ENCODE measurements around the gene CERS4. TPM values are rescaled to one million over a fixed set of nuclear protein-coding genes. Genes with fewer than 3 reads are reported as not detected.
"Not testable (repeated sequence)": the region's sequence is repeated elsewhere in the genome, so short reads cannot be mapped to it uniquely, and the experiment has no call there.

CERS4 gene
- total RNA-seq, 1 experiment from 2014 or later: not detected

DNA sequence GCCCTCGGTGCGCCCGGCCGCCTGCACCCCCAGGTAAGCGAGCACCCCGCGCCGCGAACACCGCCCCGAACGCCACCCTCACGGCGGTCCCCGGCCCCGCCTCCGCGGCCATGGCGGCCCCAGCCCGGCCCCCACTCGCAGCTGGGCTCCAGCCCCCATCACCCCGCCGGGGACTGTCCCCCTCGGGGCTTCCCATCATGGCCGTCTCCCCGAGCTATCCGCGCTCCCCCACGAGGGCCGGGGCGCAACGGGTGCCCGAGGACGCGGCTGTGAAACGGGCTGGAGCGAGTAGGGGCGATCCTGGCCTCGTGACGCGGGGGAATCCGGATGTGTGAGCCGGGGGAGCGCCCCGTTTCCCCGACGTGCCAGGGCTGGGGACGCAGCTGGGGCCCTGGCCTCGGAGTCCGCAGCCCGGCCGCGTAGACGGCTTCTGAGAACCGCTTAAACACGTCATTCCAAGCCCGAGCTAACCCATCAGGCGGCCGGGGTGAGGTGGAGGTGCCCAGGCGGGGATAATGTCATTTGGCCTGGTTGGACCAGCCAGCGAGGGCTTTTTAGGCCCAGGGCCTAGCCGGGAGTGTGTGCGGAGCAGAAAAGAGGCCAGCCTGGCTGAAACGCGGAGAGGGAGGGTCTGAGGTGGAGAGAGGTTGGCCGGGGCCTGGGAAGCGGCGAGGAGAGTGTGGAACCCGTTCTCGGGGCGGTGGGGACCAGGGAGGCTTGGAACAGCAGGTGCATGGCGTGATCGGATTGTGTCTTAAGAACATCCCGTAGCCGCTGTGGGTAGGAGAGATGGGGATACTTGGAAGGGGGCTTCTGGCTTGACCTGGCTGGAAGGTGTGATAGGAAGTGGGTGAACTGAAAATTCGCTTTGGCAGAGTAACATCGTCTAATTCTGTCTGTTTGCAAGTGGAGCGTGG is 550 bp downstream of the CERS4 start:
- DNase-seq (ENCODE audit: low spot score): no peak

DNA sequence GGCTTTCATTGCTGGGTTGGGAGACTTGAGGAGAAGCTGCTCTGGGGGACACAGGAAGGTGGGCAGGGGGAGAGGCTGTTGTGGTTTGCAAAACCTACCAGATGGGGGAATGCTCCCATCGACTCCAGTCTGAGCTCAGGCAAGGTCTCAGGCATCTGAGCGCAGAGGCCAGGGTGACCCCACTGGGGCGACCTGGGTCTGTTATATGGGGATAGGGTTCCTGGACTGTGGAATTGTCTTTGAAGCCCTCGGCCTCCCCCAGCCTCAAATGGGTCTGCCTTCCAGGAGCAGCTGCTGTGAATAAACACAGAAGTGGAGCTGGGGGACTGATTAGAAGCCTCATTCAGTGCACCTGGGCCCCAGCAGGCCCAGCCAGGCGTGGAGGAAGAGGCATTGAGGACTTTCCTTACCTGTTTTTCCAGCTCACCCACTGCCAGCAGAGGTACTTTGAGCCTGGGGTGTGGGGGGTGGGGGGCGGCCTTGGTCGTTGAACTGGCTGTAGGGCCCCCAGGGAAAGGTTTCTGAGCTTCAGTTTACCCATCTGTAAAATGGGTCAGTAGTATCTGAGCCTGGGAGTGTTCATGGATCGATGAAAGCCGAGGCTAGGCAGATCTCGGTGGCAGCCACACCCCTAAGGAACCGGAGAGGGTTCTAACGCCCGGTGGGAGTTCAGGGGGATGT is 1.4 kb downstream of the CERS4 start:
- DNase-seq (ENCODE audit: low spot score): no peak

DNA sequence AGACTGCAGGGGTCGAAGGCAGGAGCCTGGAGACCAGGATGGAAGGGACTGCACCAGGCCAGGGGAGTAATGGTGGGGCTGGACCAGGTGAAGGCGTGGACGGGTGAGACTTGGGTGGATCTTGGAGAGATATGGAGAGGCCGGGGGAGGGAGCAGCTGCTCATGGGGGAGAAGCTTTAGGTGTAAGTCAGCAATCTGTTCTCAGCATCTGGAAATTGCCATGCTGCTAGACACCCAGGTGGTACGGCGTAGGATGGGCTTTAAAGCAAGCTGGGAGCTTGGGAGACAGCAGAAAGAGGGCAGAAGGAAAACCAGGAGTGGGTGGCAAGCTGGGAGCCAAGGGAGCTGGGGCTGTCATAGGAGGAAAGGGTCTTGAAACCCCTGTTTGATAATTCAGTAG is 3.0 kb downstream of the CERS4 start:
- DNase-seq (ENCODE audit: low spot score): no peak

DNA sequence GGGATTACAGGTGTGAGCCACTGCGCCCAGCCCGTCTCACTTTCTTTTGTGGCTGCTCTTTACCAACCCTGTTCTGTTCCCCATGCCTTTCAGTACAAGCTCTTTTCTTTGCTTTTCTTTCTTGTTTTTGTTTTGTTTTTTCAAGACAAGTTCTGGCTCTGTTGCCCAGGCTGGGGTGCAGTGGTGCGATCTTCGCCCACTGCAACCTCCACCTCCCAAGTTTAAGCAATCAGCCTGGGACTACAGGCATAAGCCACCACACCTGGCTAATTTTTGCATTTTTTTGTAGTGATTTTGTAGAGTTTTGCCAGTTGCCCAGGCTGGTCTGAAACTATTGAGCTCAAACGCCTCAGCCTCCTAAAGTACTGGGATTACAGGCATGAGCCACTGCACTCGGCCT is 3.7 kb downstream of the CERS4 start:
- no peak for DNase-seq (ENCODE audit: low spot score)

DNA sequence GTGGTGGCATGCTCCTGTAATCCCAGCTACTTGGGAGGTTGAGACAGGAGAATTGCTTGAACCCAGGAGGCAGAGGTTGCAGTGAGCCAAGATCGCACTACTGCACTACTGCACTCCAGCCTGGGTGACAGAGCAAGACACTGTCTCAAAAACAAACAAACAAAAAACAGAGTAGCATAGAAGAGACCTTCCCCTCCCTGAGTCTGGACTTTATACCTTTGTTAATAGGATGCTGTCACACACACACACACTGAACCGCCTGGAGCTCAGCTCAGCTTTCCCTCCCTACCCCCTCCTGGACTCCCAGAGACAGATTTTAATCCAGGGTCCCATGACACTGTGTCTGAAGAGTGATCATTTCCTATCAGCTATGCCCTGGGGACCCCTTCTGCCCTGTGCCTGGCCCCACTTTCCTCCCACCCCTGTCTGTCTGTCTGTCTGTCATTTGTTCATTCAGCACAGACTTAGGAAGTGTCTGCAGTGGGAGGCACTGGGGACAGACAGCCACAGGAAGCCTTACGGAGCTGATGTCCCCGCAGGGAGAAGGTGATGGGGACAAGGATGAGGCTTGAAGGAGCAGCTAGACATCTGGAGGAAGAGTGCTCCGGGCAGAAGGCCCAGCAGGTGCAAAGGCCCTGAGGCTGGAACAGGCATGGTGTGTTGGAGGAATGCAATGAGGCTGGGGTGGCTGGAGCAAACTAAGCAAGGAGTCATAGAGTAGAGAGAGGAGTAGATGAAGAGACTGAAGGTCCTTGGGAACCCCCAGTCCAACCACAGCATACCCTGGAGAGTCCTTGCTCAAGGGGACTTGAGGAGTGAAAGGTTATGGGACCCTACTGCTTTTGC is 4.9 kb downstream of the CERS4 start:
- no peak for DNase-seq (ENCODE audit: low spot score)

DNA sequence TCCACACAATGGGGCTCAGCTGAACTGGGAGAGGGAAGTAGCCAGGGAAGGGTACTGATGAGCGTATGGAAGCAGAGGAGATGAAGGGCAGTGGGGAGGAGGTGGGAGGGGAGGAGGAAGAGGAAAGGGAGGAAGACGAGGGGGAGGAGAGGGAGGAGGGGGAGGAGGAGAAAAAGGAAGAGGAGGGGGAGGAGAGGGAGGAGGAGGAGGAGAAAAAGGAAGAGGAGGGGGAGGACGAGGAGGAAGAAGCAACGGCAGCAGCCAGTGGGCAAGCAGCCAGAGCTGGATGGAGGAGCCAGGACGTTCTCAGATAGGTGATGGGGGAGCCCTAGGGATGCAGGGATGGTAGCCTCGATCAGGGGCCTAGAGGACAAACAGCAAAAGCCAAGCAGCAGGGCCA is 5.6 kb downstream of the CERS4 start:
- DNase-seq (ENCODE audit: low spot score): no peak

DNA sequence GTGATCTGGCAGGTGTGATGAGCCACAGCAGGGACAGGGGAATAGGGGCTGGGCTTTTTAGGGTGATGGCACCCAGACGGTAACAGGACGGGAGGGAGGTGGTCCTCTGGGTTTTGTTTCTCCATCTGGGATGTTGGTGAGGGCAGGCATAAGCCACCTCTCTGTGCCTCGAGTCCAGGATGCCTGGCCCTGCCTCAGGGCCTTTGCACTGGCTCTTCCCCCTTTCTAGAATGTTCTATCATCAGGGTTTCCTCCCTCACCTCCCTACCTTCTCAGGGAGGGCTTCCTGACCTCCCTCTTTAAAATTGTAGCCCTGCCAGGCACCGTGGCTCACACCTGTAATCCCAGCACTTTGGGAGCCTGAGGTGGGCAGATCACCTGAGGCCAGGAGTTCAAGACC is 6.6 kb downstream of the CERS4 start:
- DNase-seq (ENCODE audit: low spot score): no peak

DNA sequence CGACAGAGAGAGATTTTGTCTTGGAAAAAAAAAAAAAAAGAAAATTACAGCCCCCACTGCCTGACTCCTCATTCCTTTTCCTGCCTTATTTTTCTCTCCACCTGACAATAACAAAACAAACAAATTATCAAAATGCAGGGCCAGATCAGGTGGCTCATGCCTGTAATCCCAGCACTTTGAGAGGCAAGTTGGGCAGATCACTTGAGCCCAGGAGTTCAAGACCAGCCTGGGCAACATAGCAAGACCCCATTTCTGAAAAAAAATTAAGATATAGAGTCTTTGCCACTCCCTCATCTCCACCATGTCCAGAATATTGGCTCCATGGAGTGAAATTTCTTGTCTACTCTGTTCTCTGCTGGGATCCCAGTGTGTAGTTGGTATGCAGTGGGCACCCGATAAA is 7.2 kb downstream of the CERS4 start:
- no peak for DNase-seq (ENCODE audit: low spot score)

DNA sequence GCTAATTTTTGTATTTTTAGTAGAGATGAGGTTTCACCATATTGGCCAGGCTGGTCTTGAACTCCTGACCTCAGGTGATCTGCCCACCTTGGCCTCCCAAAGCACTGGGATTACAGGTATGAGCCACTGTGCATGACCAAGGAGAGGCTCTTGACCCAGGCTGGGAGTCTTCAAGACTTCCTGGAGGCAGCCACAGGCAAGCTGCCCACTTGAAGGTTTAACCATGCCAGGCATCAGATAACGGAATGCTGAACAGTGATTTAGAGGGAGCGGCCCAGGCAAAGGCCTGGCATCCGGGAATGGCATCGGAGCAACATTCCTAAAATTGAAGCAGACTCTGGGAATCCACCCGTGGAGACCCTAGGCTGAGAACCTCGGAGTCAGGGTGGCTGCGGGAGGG is 9.0 kb downstream of the CERS4 start:
- DNase-seq (ENCODE audit: low spot score): not testable (repeated sequence)

DNA sequence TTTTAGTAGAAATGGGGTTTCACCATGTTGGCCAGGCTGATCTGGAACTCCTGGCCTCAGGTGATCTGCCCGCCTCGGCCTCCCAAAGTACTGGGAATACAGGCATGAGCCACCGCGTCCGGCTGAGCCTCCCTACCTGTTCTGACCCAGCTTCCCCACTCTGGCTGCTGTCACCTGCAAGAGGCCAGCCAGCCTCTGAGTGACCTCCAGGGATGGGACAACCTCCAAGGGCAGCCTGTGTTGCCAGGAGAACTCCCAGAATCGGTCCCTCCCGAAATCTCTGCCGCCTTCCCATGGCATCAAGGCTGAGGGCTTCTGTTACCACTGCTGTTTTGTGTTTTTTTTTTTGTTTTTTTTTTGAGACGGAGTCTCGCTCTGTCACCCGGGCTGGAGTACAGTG is 11.3 kb downstream of the CERS4 start:
- no peak for DNase-seq (ENCODE audit: low spot score)

DNA sequence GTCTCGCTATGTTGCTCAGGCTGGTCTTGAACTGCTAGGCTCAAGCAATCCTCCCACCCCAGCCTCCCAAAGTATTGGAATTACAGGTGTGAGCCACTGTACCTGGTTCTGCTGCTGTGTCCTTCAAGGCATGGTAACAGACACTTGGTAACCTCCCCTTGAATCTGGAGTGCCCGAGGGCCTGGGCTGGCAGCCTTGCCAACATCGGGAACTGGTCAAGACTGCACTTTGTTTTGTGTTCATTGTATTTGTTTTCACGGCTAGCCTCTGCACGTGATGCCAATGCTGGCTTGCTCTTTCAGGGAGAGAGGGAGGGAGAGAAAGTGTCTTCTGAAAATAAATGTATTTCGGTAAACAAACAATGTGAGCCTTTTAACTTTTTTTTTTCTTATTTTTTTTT is 12.0 kb downstream of the CERS4 start:
- DNase-seq (ENCODE audit: low spot score): no peak

DNA sequence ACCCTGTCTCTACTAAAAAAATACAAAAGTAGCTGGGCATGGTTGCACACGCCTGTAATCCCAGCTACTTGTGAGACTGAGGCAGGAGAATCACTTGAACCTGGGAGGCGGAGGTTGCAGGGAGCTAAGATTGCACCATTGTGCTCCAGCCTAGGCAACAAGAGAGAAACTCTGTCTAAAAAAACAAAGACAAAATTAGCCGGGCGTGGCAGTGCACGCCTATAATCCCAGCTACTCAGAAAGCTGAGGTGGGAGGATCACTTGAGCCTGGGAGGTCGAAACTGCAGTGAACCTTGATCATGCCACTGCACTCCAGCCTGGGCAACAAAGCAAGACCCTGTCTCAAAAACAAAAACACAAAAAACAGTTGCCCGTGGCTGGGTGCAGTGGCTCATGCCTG is 14.3 kb downstream of the CERS4 start:
- DNase-seq (ENCODE audit: low spot score): not testable (repeated sequence)

DNA sequence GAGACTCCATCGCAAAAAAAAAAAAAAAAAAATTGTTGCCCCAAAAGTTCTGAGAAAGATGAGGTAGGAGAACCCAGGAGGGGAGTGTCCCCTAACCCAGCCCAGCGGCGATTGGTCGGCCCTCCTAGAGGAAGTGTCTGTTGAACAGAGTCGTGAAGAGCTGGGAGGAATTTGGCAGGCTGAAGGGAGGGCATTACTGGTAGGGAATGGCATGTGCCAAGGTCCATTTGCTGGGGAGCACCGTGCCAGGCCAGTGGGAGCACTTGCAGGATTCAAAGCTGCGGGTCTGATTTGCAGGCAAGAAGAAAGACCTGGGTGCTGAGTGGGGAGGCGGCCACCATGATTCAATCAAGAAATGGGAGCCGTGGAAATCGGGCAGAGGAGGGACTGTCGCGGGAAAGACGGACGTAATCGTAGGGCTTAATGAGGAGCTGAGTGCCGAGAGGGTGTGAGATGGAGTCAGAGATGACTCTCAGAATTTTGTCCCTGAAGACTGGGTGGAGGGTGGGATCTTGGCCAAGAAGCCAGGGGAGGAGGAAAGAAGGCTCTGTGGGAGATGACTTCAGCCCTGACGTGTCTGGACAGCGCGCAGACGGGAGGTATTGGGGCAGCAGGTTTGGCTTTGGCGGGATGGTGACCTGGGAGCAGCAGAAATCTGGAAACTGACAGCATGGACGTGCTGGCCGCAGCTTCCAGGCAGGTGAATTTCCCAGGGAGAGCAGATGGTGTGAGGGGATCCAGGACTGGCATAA is 15.4 kb downstream of the CERS4 start:
- no peak for DNase-seq (ENCODE audit: low spot score)

DNA sequence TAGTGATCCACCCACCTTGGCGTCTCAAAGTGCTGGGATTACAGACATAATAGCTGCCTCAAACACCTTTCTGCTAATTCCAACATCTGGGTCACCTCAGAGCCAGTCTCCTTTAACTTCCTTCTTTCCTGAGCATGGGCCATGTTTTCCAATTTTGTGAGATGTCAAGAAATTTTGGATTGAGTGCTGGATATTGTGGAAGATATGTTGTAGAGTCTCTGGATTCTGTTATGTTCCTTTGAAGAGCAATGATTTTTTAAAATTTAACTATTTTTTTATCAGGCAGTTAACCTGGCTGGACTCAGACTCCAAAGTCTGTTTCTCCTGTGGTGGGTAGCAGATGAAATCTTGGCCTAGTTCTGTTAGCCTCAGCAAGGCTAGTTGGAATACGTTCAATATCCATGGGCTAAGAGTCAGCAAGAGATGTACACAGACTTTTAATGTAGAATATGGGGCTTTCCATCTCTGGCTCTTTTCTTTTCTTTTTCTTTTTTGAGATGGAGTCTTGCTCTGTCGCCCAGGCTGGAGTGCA is 22.0 kb downstream of the CERS4 start:
- DNase-seq (ENCODE audit: low spot score): no peak

DNA sequence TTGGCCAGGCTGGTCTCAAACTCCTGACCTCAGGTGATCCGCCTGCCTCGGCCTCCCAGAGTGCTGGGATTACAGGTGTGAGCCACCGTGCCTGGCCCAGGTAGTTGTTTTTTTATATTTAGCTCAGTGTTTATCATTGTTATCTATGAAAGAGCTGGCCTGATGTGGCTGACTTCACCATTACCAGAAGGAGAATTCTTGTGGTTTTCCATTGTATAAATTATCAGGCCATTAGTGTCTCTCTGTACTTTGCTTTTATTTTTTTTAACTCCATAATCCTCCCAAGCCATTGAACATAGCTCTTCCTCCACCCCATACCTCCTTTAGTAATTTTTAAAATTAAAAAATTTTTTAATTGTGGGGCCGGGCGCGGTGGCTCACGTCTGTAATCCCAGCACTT is 24.2 kb downstream of the CERS4 start:
- DNase-seq (ENCODE audit: low spot score): no peak

DNA sequence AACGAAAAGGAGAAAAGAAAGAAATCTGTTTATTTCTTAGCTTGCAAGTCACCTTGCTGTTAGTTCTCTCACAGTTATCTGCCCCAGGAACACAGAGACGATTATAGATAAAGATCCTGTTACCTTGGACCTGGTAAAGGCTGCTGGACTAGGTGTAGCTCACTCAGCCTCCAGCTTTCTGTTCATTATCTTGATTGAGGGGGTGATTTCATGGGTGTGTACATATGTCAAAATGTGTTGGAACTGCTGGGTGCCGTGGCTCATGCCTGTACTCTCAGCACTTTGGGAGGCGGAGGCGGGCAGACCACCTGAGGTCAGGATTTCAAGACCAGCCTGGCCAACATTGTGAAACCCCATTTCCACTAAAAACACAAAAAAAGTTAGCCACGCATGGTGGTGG is 27.9 kb downstream of the CERS4 start:
- no peak for DNase-seq (ENCODE audit: low spot score)

DNA sequence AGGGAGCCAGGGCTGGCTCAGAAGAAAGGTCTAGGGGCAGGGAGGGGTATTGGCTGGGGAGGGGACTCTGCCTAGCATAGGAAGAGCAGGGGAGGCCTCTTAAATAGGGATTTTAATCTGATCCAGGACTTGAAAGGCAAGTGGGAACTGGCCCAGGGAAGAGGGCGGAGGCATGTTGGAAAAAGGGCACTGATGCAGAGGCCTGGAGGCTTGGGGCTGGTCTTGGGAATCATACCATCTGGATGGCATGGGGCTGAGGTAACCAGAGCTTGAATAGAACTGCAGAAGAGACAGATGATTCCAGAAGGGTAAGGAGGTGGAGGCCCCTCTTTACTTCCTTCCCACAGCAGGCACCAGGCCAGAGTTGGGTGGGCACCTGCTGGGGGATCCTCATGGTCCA is 29.1 kb downstream of the CERS4 start:
- no peak for DNase-seq (ENCODE audit: low spot score)

DNA sequence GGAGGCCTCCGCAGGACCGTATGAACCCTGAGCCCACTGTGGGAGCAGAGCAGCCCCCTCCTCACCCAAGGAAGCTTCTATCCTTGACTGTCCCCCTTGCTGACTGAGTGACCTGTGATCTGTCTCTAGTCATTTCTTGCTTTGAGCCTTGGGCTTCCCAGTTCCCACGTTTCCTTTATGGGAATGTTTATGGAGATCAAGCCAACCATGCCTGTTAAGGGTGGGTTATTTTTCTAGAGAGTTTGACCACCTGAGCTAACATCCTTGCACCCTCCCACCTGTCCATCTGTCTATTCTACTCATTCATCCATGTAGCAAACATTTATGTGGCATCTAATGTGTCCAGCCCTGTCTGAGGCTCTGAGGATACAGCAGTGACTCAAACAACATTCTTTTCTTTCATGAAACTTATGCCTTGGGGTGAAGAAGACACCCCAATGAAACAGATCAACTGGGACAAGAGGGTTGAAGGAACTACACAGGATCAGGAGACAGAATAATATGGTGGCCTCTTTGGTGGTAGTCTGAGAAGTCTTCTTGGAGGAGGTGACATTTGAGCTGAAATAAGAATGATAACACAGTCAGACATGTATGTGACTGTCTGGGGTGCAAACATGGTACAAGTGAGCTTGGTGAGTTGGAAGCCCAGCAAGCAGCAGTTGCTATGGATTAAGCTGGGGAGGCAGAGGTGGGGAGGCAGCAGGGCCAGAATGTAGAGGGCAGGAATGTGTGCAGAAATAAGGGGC is 30.5 kb downstream of the CERS4 start:
- no peak for DNase-seq (ENCODE audit: low spot score)

DNA sequence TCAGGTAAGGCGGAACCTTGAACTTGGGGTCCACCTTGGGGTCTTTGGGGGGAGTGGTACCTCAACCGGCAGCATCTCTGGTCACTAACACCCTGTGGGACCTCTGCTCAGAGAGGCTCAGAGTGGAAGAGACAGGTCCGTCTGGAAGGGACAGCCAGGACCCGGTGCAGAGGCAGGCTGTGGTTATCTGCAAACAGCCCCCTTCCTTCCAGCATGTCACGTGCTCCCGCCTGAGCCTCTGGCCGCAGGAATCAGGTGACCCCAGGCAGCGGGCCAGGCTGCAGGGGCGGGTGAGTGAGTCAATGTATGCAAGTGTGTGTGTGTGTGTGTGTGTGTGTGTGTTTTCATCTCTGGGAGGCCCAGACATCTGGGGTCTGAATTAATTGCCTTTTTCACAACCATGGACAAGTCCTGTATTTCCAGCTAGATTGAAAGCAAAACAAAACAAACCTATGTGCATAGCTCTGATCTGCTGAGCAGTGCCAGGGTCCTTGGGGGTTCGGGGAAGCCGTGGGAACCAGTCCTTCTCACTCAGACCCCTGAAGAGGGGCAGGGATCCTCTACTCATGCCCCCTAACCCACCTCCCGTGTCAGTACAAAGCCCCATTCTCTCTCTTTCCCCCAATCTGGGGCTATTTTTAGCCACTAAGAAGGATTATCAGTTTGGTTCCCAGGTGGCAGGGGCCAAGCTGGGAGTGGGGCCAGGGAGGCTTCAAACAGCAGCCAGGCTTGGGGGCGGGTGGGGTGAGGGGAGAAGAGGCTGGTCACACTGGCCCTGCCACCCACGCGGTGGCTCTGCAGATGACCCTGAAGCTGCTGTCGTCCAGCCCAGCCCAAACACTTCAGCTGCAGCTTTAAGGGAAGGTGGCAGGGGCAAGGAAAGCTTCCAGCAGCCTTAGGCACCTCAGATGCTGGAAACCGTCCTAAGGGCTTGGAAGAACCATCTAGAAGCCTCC is 31.4 kb downstream of the CERS4 start:
- DNase-seq (ENCODE audit: low spot score): no peak

Measured in HT-29 (cell line).